ENCODE measurements around the gene COPG1. TPM values are rescaled to one million over a fixed set of nuclear protein-coding genes. Genes with fewer than 3 reads are reported as not detected.

Gene COPG1
- total RNA-seq, 3 donors from 2014 or later (not counting 1 experiment from before 2014, with no cell fraction given): 127 to 141 (median 135) TPM

- no peaks in the 10 kb centered on the region for H3K27me3 Mint-ChIP-seq (ENCODE audit: low read depth in 2 of 2)
- H3K27me3 ChIP-seq (ENCODE audit: control insufficient read depth, insufficient read depth, low read length): no peaks in the 10 kb centered on the region
- peaks cover 54% of the 10 kb centered on the region for H3K36me3 ChIP-seq (ENCODE audit: control insufficient read depth, insufficient read depth, low read length)
- H3K4me1 Mint-ChIP-seq: peaks cover 0 to 5% of the 10 kb centered on the region in 2 donors
- peaks cover 28% of the 10 kb centered on the region for H3K36me3 Mint-ChIP-seq
- no peak overlapping the region for H3K27ac Mint-ChIP-seq
- intact Hi-C loops (cut with micrococcal nuclease): no loop called here
- H3K4me1 ChIP-seq (ENCODE audit: control insufficient read depth, insufficient read depth, low read length): no peaks in the 10 kb centered on the region
- no peak overlapping the region for H3K4me3 Mint-ChIP-seq
- no peaks in the 10 kb centered on the region for H3K9me3 ChIP-seq (ENCODE audit: control insufficient read depth, insufficient read depth, low read length)
- no peaks in the 10 kb centered on the region for H3K9me3 Mint-ChIP-seq
- WGBS (ENCODE audit: insufficient coverage): 98% methylated on average over 4 of the region's 5 CpGs
- no peak for ATAC-seq
- H3K27ac ChIP-seq (ENCODE audit: low read length): no peak overlapping the region
- DNase-seq: no peak
- TF ChIP-seq, protein P1, sequence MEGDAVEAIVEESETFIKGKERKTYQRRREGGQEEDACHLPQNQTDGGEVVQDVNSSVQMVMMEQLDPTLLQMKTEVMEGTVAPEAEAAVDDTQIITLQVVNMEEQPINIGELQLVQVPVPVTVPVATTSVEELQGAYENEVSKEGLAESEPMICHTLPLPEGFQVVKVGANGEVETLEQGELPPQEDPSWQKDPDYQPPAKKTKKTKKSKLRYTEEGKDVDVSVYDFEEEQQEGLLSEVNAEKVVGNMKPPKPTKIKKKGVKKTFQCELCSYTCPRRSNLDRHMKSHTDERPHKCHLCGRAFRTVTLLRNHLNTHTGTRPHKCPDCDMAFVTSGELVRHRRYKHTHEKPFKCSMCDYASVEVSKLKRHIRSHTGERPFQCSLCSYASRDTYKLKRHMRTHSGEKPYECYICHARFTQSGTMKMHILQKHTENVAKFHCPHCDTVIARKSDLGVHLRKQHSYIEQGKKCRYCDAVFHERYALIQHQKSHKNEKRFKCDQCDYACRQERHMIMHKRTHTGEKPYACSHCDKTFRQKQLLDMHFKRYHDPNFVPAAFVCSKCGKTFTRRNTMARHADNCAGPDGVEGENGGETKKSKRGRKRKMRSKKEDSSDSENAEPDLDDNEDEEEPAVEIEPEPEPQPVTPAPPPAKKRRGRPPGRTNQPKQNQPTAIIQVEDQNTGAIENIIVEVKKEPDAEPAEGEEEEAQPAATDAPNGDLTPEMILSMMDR (IDR thresholded peaks at IDR 0.05): no peak
- H3K4me3 ChIP-seq (ENCODE audit: low read length): no peak overlapping the region
Measured at GRCh38 chr3:129295286-129295685, 45.9 kb downstream of the COPG1 start.

DNA sequence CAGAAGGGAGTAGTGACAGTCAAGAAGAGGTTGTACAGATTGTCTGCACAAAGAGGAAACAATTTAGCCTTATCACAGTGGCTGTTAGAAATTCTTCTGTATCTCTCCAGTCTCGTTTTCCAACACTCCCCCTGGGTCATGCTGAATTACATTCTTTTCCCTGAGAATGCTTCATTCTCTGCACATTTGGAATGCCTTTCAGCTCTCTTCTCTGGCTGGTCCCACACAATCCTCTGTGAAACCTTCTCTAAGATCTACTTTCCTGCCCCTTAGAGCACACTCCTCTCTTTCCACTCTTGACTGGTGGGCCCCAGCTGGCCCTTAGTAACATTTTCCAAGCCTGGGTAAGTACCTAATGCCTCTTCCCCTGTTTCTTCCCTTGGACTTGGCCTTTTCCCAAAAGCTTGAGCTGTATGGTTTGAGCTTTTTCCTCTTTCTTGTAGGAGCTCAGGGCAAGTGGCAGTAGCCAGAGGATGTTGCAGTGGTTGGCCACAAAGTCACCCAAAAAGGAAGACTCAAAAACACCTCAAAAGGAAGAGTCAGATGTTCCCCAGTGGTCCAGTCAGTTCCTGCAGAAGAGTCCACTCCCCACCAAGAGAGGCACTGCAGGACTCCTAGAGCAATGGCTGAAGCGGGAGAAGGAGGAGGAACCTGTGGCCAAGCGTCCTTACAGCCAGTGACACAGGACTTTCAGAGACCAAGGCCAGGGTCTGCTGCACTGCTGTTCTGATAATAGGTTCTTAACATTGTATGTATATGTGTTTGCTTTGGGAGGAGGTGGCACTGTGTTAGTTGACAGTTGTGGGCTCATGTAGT lies 54.9 kb downstream of the COPG1 start:
- intact Hi-C loops (cut with micrococcal nuclease): no loop called here
- H3K27ac Mint-ChIP-seq: peak overlapping the region; percentile 3 to 37
- Histone ChIP-seq H3K9me3 (ENCODE audit: control insufficient read depth, insufficient read depth, low read length) (no peaks in the 10 kb centered on the region), H3K4me1 (ENCODE audit: control insufficient read depth, insufficient read depth, low read length) (peaks cover 9% of the 10 kb centered on the region), H3K27ac (ENCODE audit: low read length) (no peak overlapping the region), H3K27me3 (ENCODE audit: control insufficient read depth, insufficient read depth, low read length) (no peaks in the 10 kb centered on the region), H3K36me3 (ENCODE audit: control insufficient read depth, insufficient read depth, low read length) (peaks cover 44% of the 10 kb centered on the region), H3K4me3 (ENCODE audit: low read length) (no peak overlapping the region)
- H3K9me3 Mint-ChIP-seq: no peaks in the 10 kb centered on the region
- TF ChIP-seq, protein P1 (IDR thresholded peaks at IDR 0.05): no peak
- peaks cover 10 to 12% of the 10 kb centered on the region in 2 donors for H3K4me1 Mint-ChIP-seq
- H3K4me3 Mint-ChIP-seq: no peak overlapping the region
- 71% methylated on average over 3 of the region's 3 CpGs for WGBS (ENCODE audit: insufficient coverage)
- no peak for DNase-seq
- H3K27me3 Mint-ChIP-seq (ENCODE audit: low read depth in 2 of 2): no peaks in the 10 kb centered on the region
- no peak for ATAC-seq
- H3K36me3 Mint-ChIP-seq: no peaks in the 10 kb centered on the region

- peaks cover 41% of the 10 kb centered on the region for H3K36me3 ChIP-seq (ENCODE audit: control insufficient read depth, insufficient read depth, low read length)
- H3K9me3 Mint-ChIP-seq: no peaks in the 10 kb centered on the region
- intact Hi-C loops (cut with micrococcal nuclease): no loop called here
Measured at GRCh38 chr3:129304962-129305222, 55.5 kb downstream of the COPG1 start.

More at GRCh38 chr3:129304962-129305222, 55.5 kb downstream of the COPG1 start:
- no peak for DNase-seq
- Histone ChIP-seq H3K27me3 (ENCODE audit: control insufficient read depth, insufficient read depth, low read length) (no peaks in the 10 kb centered on the region), H3K9me3 (ENCODE audit: control insufficient read depth, insufficient read depth, low read length) (no peaks in the 10 kb centered on the region), H3K4me1 (ENCODE audit: control insufficient read depth, insufficient read depth, low read length) (peaks cover 9% of the 10 kb centered on the region), H3K4me3 (ENCODE audit: low read length) (no peak overlapping the region), H3K27ac (ENCODE audit: low read length) (no peak overlapping the region)
- Mint-ChIP-seq H3K27ac (no peak overlapping the region), H3K4me1 (peaks cover 10 to 12% of the 10 kb centered on the region in 2 donors), H3K27me3 (ENCODE audit: low read depth in 2 of 2) (no peaks in the 10 kb centered on the region), H3K36me3 (no peaks in the 10 kb centered on the region), H3K4me3 (no peak overlapping the region)
- WGBS (ENCODE audit: insufficient coverage): 100% methylated on average over 1 of the region's 1 CpG
- no peak for ATAC-seq
- TF ChIP-seq, protein P1 (IDR thresholded peaks at IDR 0.05): no peak
